Measurements from ENCODE around the gene KHSRP. TPM values are rescaled to one million over a fixed set of nuclear protein-coding genes. Genes with fewer than 3 reads are reported as not detected.

The KHSRP gene
- total and polyA plus RNA-seq, 2 donors (not counting 1 experiment from before 2014, with no cell fraction given) = 79.6 to 205 TPM

DNA sequence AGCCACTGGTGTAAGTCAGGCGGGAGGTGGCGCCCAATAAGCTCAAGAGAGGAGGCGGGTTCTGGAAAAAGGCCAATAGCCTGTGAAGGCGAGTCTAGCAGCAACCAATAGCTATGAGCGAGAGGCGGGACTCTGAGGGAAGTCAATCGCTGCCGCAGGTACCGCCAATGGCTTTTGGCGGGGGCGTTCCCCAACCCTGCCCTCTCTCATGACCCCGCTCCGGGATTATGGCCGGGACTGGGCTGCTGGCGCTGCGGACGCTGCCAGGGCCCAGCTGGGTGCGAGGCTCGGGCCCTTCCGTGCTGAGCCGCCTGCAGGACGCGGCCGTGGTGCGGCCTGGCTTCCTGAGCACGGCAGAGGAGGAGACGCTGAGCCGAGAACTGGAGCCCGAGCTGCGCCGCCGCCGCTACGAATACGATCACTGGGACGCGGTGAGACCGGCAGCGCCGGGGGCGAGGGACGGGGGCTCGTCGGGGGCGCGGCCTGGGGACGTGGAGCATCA is 52.0 kb downstream of the KHSRP start, which contains the start of gene ALKBH7:
Gene ALKBH7, plus strand, starts transcription at position 201 of the 502 bp plus-strand sequence. Its CDS starts 27 bp downstream, at position 228.
- WGBS (ENCODE audit: insufficient coverage) = 0% methylated on average over 47 of the region's 47 CpGs
- no peak for TF ChIP-seq EZH2 (IDR thresholded peaks at IDR 0.05; ENCODE audit: borderline replicate concordance, insufficient read depth, low read depth, low read length, poor library complexity, severe bottlenecking)
- TF ChIP-seq, protein P1, sequence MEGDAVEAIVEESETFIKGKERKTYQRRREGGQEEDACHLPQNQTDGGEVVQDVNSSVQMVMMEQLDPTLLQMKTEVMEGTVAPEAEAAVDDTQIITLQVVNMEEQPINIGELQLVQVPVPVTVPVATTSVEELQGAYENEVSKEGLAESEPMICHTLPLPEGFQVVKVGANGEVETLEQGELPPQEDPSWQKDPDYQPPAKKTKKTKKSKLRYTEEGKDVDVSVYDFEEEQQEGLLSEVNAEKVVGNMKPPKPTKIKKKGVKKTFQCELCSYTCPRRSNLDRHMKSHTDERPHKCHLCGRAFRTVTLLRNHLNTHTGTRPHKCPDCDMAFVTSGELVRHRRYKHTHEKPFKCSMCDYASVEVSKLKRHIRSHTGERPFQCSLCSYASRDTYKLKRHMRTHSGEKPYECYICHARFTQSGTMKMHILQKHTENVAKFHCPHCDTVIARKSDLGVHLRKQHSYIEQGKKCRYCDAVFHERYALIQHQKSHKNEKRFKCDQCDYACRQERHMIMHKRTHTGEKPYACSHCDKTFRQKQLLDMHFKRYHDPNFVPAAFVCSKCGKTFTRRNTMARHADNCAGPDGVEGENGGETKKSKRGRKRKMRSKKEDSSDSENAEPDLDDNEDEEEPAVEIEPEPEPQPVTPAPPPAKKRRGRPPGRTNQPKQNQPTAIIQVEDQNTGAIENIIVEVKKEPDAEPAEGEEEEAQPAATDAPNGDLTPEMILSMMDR (IDR thresholded peaks at IDR 0.05) = no peak
- peak; percentile 73 for ATAC-seq (ENCODE audit: low read depth)
- Mint-ChIP-seq H3K9me3 (ENCODE audit: insufficient read depth) (no peaks in the 10 kb centered on the region), H3K27me3 (no peaks in the 10 kb centered on the region), H3K4me3 (peak within 1 kb of the TSS; percentile 91), H3K27ac (peak within 1 kb of the TSS; percentile 91), H3K4me1 (peaks cover 11% of the 10 kb centered on the region)
- no peaks in the 10 kb centered on the region for H3K27me3 ChIP-seq (replicated peaks in 1 of 4; ENCODE audit: control extremely low read depth in 1 of 4, control insufficient read depth in 3 of 4, insufficient read depth in 4 of 4, low read length in 3 of 4)
- peaks cover 0 to 15% of the 10 kb centered on the region in 2 experiments for H3K36me3 ChIP-seq (replicated peaks in 1 of 2; ENCODE audit: control extremely low read depth in 1 of 2, control insufficient read depth in 1 of 2, extremely low read depth in 1 of 2, insufficient read depth in 2 of 2, low read length in 1 of 2)
- intact Hi-C loops (cut with micrococcal nuclease) = loop anchor here (1.0 to 5.0 kb wide), 8 partner anchors 11 to 1650 kb away; partner anchors contain the start of genes CLPP, DENND1C, DPP9 and GTF2F1
- H3K4me1 ChIP-seq (ENCODE audit: control insufficient read depth in 2 of 2, insufficient read depth in 2 of 2, low read length in 2 of 2) = peaks cover 9 to 12% of the 10 kb centered on the region in 2 donors
- ChIA-PET CTCF (interaction anchor here (0.6 to 1.6 kb wide), 8 partner anchors 10 to 206 kb away, joined by 3 to 5 read pairs (median 3); partner anchors contain the start of genes CLPP and GTF2F1), POLR2A (interaction anchor here (0.5 to 3.6 kb wide), 8 partner anchors 11 to 956 kb away, joined by 3 to 25 read pairs (median 5); partner anchors contain the start of genes CLPP, GTF2F1, KHSRP and NDUFA11)
- peak within 1 kb of the TSS; percentile 88 to 98 for H3K27ac ChIP-seq (ENCODE audit: low read length in 2 of 2)
- DNase-seq = peak; percentile 99
- peak within 1 kb of the TSS; percentile 45 to 96 (median 93) for H3K4me3 ChIP-seq (ENCODE audit: control extremely low read depth in 1 of 5, extremely low read depth in 1 of 5, insufficient read depth in 1 of 5, low read depth in 2 of 5, low read length in 4 of 5)
- no peaks in the 10 kb centered on the region for H3K79me2 ChIP-seq (ENCODE audit: control insufficient read depth, insufficient read depth, low read length)
- peak within 1 kb of the TSS; percentile 99 for H3K9ac ChIP-seq (ENCODE audit: low read length)
- peak within 1 kb of the TSS; percentile 94 for H3K4me2 ChIP-seq (replicated peaks; ENCODE audit: low read depth, low read length, poor library complexity, severe bottlenecking)
- H2AFZ ChIP-seq (ENCODE audit: insufficient read depth, low read depth, low read length, poor library complexity, severe bottlenecking) = peak within 1 kb of the TSS; percentile 91
- H4K20me1 ChIP-seq (ENCODE audit: control insufficient read depth, insufficient read depth, low read length, poor library complexity, severe bottlenecking) = no peaks in the 10 kb centered on the region
- no peaks in the 10 kb centered on the region for H3K9me3 ChIP-seq (ENCODE audit: control extremely low read depth in 1 of 3, control insufficient read depth in 2 of 3, insufficient read depth in 1 of 3, low read length in 2 of 3)

DNA sequence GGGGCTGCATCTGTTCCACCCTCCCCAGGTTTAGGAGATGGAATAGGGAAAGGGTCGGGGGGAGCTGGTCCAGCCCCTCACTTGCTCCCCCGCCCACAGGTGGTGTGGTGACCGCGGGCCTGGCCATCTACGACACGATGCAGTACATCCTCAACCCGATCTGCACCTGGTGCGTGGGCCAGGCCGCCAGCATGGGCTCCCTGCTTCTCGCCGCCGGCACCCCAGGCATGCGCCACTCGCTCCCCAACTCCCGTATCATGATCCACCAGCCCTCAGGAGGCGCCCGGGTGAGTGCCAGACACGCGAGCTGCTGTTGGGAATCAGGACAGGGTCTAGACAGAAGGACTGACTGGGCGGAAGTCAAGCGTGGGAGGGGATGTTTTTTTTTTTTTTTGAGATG is 60.3 kb downstream of the KHSRP start:
- Histone ChIP-seq H3K36me3 (replicated peaks in 1 of 2; ENCODE audit: control extremely low read depth in 1 of 2, control insufficient read depth in 1 of 2, extremely low read depth in 1 of 2, insufficient read depth in 2 of 2, low read length in 1 of 2) (peaks cover 0 to 34% of the 10 kb centered on the region in 2 experiments), H3K27ac (ENCODE audit: low read length in 2 of 2) (no peak overlapping the region), H3K9ac (ENCODE audit: low read length) (no peak overlapping the region), H3K4me3 (ENCODE audit: control extremely low read depth in 1 of 5, extremely low read depth in 1 of 5, insufficient read depth in 1 of 5, low read depth in 2 of 5, low read length in 4 of 5) (no peak overlapping the region), H2AFZ (ENCODE audit: insufficient read depth, low read depth, low read length, poor library complexity, severe bottlenecking) (no peak overlapping the region), H3K4me1 (ENCODE audit: control insufficient read depth in 2 of 2, insufficient read depth in 2 of 2, low read length in 2 of 2) (peaks cover 6 to 12% of the 10 kb centered on the region in 2 donors), H3K4me2 (replicated peaks; ENCODE audit: low read depth, low read length, poor library complexity, severe bottlenecking) (no peak overlapping the region), H4K20me1 (ENCODE audit: control insufficient read depth, insufficient read depth, low read length, poor library complexity, severe bottlenecking) (no peaks in the 10 kb centered on the region), H3K27me3 (replicated peaks in 1 of 4; ENCODE audit: control extremely low read depth in 1 of 4, control insufficient read depth in 3 of 4, insufficient read depth in 4 of 4, low read length in 3 of 4) (no peaks in the 10 kb centered on the region), H3K9me3 (ENCODE audit: control extremely low read depth in 1 of 3, control insufficient read depth in 2 of 3, insufficient read depth in 1 of 3, low read length in 2 of 3) (peaks cover 0 to 5% (median 0%) of the 10 kb centered on the region in 3 donors), H3K79me2 (ENCODE audit: control insufficient read depth, insufficient read depth, low read length) (peaks cover 11% of the 10 kb centered on the region)
- TF ChIP-seq, protein P1 (IDR thresholded peaks at IDR 0.05) = no peak
- TF ChIP-seq EZH2 (IDR thresholded peaks at IDR 0.05; ENCODE audit: borderline replicate concordance, insufficient read depth, low read depth, low read length, poor library complexity, severe bottlenecking) = no peak
- POLR2A ChIA-PET = no interaction called here
- CTCF ChIA-PET = no interaction called here
- Mint-ChIP-seq H3K27ac (no peak overlapping the region), H3K4me3 (no peak overlapping the region), H3K4me1 (peaks cover 14% of the 10 kb centered on the region), H3K9me3 (ENCODE audit: insufficient read depth) (no peaks in the 10 kb centered on the region), H3K27me3 (no peaks in the 10 kb centered on the region)
- ATAC-seq (ENCODE audit: low read depth) = no peak
- intact Hi-C loops (cut with micrococcal nuclease) = no loop called here
- no peak for DNase-seq
- 100% methylated on average over 9 of the region's 21 CpGs for WGBS (ENCODE audit: insufficient coverage)
